GM15510 (cell line): Measurements from ENCODE around the gene NFKBIL1.

Experiments
- POLR2A ChIP-seq: IDR thresholded peaks from 3 replicates; pipeline ENCODE4 v1.6.1; 2011; ENCODE audit warnings: borderline replicate concordance; ENCODE audit not compliant: insufficient read length; ENCODE audit errors: extremely low read depth

NFKBIL1 gene

GRCh38 chr6:31572041-31572911 is 24.9 kb downstream of the NFKBIL1 start, which contains the start of gene LTA:
Gene LTA, plus strand, starts transcription at chr6:31572289. Its CDS starts 454 bp downstream, at chr6:31572743.
- TF ChIP-seq POLR2A, result peak; percentile 86

GRCh38 chr6:31573239-31574105 is 26.1 kb downstream of the NFKBIL1 start:
- no peak for TF ChIP-seq POLR2A

DNA sequence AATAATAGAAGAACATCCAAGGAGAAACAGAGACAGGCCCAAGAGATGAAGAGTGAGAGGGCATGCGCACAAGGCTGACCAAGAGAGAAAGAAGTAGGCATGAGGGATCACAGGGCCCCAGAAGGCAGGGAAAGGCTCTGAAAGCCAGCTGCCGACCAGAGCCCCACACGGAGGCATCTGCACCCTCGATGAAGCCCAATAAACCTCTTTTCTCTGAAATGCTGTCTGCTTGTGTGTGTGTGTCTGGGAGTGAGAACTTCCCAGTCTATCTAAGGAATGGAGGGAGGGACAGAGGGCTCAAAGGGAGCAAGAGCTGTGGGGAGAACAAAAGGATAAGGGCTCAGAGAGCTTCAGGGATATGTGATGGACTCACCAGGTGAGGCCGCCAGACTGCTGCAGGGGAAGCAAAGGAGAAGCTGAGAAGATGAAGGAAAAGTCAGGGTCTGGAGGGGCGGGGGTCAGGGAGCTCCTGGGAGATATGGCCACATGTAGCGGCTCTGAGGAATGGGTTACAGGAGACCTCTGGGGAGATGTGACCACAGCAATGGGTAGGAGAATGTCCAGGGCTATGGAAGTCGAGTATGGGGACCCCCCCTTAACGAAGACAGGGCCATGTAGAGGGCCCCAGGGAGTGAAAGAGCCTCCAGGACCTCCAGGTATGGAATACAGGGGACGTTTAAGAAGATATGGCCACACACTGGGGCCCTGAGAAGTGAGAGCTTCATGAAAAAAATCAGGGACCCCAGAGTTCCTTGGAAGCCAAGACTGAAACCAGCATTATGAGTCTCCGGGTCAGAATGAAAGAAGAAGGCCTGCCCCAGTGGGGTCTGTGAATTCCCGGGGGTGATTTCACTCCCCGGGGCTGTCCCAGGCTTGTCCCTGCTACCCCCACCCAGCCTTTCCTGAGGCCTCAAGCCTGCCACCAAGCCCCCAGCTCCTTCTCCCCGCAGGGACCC is 27.0 kb downstream of the NFKBIL1 start:
- peak; percentile 48 for TF ChIP-seq POLR2A

DNA sequence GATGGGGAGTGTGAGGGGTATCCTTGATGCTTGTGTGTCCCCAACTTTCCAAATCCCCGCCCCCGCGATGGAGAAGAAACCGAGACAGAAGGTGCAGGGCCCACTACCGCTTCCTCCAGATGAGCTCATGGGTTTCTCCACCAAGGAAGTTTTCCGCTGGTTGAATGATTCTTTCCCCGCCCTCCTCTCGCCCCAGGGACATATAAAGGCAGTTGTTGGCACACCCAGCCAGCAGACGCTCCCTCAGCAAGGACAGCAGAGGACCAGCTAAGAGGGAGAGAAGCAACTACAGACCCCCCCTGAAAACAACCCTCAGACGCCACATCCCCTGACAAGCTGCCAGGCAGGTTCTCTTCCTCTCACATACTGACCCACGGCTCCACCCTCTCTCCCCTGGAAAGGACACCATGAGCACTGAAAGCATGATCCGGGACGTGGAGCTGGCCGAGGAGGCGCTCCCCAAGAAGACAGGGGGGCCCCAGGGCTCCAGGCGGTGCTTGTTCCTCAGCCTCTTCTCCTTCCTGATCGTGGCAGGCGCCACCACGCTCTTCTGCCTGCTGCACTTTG is 28.0 kb downstream of the NFKBIL1 start, which contains the start of gene TNF:
Gene TNF, plus strand, starts transcription at position 231 of the 567 bp plus-strand sequence. Its CDS starts 177 bp downstream, at position 408.
- TF ChIP-seq POLR2A, result peak; percentile 99

DNA sequence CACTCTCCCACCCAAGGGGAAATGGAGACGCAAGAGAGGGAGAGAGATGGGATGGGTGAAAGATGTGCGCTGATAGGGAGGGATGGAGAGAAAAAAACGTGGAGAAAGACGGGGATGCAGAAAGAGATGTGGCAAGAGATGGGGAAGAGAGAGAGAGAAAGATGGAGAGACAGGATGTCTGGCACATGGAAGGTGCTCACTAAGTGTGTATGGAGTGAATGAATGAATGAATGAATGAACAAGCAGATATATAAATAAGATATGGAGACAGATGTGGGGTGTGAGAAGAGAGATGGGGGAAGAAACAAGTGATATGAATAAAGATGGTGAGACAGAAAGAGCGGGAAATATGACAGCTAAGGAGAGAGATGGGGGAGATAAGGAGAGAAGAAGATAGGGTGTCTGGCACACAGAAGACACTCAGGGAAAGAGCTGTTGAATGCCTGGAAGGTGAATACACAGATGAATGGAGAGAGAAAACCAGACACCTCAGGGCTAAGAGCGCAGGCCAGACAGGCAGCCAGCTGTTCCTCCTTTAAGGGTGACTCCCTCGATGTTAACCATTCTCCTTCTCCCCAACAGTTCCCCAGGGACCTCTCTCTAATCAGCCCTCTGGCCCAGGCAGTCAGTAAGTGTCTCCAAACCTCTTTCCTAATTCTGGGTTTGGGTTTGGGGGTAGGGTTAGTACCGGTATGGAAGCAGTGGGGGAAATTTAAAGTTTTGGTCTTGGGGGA is 28.7 kb downstream of the NFKBIL1 start:
- no peak for TF ChIP-seq POLR2A

DNA sequence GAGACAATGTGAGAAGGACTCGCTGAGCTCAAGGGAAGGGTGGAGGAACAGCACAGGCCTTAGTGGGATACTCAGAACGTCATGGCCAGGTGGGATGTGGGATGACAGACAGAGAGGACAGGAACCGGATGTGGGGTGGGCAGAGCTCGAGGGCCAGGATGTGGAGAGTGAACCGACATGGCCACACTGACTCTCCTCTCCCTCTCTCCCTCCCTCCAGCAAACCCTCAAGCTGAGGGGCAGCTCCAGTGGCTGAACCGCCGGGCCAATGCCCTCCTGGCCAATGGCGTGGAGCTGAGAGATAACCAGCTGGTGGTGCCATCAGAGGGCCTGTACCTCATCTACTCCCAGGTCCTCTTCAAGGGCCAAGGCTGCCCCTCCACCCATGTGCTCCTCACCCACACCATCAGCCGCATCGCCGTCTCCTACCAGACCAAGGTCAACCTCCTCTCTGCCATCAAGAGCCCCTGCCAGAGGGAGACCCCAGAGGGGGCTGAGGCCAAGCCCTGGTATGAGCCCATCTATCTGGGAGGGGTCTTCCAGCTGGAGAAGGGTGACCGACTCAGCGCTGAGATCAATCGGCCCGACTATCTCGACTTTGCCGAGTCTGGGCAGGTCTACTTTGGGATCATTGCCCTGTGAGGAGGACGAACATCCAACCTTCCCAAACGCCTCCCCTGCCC is 29.6 kb downstream of the NFKBIL1 start:
- no peak for TF ChIP-seq POLR2A

DNA sequence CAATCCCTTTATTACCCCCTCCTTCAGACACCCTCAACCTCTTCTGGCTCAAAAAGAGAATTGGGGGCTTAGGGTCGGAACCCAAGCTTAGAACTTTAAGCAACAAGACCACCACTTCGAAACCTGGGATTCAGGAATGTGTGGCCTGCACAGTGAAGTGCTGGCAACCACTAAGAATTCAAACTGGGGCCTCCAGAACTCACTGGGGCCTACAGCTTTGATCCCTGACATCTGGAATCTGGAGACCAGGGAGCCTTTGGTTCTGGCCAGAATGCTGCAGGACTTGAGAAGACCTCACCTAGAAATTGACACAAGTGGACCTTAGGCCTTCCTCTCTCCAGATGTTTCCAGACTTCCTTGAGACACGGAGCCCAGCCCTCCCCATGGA is 30.2 kb downstream of the NFKBIL1 start:
- peak; percentile 8 for TF ChIP-seq POLR2A

- TF ChIP-seq POLR2A, result peak; percentile 36
Measured at GRCh38 chr6:31578184-31579118, 31.0 kb downstream of the NFKBIL1 start.

- no peak for TF ChIP-seq POLR2A
Measured at GRCh38 chr6:31579119-31579505, 31.7 kb downstream of the NFKBIL1 start.

- TF ChIP-seq POLR2A, result no peak
Measured at GRCh38 chr6:31579546-31580437, 32.4 kb downstream of the NFKBIL1 start.

DNA sequence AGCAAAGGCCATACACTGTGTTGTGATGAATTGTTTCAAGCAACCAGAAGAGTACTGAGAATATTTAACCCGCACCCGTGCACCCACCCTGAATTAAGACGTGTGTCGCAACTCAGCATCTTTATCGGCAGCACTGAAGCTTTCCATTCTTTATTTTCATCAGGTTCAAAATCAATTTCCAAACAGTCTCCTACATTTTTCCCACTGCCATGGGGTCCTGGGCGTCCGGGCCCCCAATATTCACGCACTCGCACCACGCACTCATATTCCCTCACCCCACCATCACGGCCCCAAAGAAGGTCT is 33.0 kb downstream of the NFKBIL1 start:
- no peak for TF ChIP-seq POLR2A
